HPDE6-E6E7 (cell line): ENCODE data around the gene SRC.

Experiments
- DNase-seq: peaks from one replicate; pipeline ENCODE4 v3.0.0; 2011; ENCODE audit warnings: missing footprints; ENCODE audit errors: extremely low spot score

SRC gene

GRCh38 chr20:37413023-37413334 is 67.0 kb downstream of the SRC start:
- no peak for DNase-seq

DNA sequence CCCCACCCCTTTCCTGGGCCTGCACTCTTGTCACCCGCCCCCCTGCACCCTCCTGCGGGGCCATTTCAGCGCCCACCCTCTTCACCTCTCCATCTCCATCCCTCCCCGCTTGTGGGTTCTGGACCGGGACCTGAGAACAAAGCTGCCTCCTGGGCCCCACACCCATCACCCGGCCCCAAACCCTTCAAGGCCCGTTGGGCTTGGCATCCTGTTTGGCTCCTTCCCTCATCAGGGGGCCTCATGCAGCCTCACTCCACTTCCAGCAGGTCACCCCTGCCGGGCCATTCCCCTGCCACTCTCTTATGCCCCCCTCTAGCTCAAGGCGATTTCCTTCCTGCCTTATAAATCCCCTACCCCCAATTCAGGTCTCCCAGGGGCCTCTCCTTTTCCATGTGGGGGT is 67.4 kb downstream of the SRC start:
- DNase-seq = no peak

- DNase-seq = no peak
Measured at GRCh38 chr20:37414224-37415035, 68.5 kb downstream of the SRC start.

DNA sequence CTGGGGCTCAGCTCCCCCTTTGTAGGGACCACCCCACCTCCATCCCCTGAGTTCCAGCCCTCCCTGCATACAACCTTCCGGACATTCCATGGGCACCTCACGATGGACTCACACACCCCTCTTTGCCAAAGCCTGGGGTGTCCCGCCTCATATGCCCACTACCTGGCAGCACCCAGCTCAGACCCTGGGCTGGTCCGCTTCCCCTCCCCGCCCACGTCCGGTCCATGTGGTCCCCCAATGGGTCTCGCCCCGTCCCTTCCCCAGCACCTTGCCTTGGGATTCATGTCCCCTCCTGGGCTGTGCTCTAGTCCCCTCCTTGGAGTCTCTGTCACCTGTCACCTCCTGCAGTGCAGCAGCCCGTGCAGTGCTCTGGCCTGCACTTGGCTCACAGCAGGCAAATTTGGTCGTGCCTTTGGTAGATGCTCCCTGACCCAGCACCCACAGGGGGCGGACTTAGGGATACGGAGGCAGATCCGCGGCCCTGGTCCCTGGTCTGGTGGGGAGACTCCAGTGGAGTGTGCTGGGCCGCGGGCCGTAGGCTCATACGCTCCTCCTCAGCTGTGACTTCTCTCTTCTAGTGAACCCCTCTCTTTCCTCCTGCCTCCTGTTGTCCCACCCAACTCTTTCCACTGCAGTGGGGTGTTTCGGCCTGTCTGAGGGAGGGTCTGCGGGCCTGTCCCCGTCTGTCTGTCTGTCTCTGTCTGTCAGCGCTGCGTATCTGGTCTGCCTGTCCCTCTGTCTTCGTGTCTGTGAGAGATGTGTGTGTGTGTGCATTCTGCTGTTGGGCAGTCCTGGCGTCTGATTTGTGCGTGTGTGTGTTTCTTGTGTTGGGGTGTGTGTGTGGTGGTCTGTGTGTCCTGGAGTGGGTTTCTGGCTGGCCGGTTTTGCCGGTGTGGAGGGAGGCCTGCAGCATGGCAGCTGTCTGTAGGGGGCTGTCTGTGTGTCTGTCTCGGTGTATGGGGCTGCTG is 69.5 kb downstream of the SRC start:
- DNase-seq = no peak

GRCh38 chr20:37416100-37416847 is 70.3 kb downstream of the SRC start:
- no peak for DNase-seq

- no peak for DNase-seq
Measured at GRCh38 chr20:37416848-37417616, 71.1 kb downstream of the SRC start.

DNA sequence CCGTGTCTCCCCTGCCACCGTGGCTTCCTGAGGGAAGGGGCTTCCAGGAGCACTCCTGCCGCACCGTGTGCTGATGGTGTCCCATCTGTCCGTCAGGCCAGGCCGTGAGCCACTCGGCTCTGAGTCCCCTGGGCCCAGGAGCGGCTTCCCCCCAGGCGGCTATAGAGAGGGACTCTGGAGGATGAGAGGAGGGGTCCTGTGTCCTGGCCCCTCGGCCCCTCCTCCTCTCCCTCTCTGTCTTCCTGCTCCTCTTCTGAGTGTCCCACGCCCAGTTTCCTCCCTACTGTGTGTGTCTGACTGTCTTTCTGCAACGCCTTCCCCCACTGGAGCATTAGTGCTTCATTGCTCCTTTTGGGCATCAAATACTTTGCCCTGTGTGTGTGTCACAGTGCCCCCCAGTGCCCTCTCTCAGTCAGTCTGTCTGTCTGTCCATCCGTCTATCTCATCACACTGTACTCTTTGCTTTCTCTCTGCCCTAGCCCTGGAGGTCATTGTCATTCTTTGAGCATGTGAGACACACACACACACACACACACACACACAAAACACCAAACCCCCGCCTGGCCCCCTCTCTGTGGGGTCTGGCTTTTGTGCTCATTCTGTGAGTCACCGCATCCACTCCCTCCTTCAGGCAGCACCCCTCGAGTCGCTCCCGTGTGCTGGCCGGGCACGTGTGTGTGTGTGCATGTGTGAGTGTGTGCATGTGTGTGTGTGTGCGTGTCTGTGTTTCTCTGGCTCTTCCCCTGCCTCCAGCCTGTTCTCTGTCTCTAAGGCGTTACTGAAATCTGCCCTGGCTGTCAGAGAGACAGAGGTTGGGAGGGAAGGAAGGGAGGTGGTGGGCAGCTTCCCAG is 71.9 kb downstream of the SRC start:
- no peak for DNase-seq

- no peak for DNase-seq
Measured at GRCh38 chr20:37418591-37419109, 72.7 kb downstream of the SRC start.

GRCh38 chr20:37419307-37419706 is 73.4 kb downstream of the SRC start:
- no peak for DNase-seq

- no peak for DNase-seq
Measured at GRCh38 chr20:37419774-37420542, 74.0 kb downstream of the SRC start.

GRCh38 chr20:37420610-37421009 is 74.7 kb downstream of the SRC start:
- no peak for DNase-seq

- DNase-seq = no peak
Measured at GRCh38 chr20:37421060-37421905, 75.3 kb downstream of the SRC start.

- no peak for DNase-seq
Measured at GRCh38 chr20:37421988-37422387, 76.0 kb downstream of the SRC start.

GRCh38 chr20:37422791-37423286 is 76.9 kb downstream of the SRC start:
- no peak for DNase-seq

- no peak for DNase-seq
Measured at GRCh38 chr20:37423545-37423944, 77.6 kb downstream of the SRC start.

DNA sequence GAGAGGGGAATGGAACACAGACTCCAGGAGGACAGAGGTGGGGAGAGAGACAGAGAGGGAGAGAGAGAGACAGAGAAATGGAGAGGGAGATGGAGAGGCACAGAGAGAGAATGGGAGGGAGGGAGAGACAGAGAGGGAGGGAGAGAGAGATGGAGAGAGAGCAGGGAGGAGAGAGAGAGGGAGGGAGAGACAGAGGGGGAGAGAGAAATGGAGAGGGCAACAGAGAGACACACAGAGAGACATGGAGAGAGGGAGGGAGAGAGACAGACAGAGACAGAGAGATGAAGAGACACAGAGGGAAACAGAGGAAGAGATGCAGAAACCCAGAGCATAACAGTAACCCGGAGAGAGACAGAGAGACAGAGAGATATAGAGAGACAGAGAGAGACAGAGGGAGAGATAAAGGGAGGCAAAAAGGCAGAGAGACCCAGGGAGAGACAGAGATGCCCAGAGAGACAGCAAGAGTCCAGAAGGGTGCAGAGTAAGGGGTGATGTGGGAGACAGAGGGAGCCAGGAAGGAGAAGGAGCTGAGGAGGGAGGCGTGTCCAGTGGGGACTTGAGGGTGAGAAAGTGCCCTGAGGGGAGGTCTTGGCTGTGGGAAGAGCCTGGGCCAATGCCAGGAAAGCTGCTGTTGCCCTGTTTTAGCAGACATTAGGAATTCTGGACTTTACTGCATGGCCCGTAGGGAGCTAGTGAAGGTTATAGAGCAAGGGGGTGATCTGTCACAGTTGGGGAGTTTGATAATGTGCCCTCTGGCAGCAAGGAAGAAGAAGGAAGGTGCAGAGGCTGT is 78.3 kb downstream of the SRC start:
- no peak for DNase-seq

DNA sequence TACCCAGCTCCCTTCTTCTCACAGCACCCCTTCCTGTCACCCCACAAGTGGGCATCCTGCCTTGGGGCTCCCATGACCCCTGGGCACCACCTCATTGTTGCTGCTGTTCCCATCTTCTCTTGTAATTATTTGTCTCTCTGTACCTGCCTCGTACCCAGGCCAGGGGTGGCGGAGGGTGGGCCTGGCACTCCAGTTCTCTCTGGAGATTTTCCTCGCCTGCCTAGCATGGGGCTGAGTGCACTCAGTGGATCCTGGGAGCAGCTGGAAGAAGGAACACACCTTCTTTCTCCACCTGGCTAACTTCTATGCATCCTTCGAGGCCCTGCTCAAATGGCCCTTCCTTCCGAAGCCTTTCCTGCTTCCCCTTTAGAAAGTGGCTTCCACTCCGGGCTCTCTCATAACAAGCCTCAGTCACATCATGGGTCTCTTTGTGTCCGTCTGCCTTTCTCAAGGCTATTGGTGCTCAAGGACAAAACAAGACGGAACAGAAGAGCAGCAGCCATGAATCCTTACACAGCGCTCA is 79.2 kb downstream of the SRC start:
- DNase-seq = no peak
